Astrocyte (in vitro differentiated cells and primary cell): ENCODE measurements around the gene TAF7. TPM values are rescaled to one million over a fixed set of nuclear protein-coding genes. Genes with fewer than 3 reads are reported as not detected.

Experiments used
- DNase-seq: peaks from one replicate; pipeline ENCODE4 v3.0.0-alpha.2; 2010; ENCODE audit warnings: low read depth
- FAIRE-seq: peaks from 2 replicates; lab custom pipeline; 2011; peaks lifted over from hg19 to GRCh38; lab: Jason Lieb, UNC
- H2AFZ ChIP-seq: 2 replicates; pipeline ENCODE4 v1.6.0; 2012; ENCODE audit warnings: low read depth, low read length, inconsistent platforms
- H3K27ac ChIP-seq: 2 replicates; pipeline ENCODE4 v1.5.1; 2011; ENCODE audit warnings: low read depth, low read length, inconsistent platforms
- H3K27me3 ChIP-seq: 2 replicates; pipeline ENCODE4 v1.6.0; 2011; ENCODE audit warnings: low read length, inconsistent platforms; ENCODE audit not compliant: insufficient read depth
- H3K36me3 ChIP-seq: 2 replicates; pipeline ENCODE4 v1.5.1; 2011; ENCODE audit warnings: low read length, inconsistent platforms; ENCODE audit not compliant: insufficient read depth
- H3K4me1 ChIP-seq: 2 replicates; pipeline ENCODE4 v1.5.1; 2011; ENCODE audit warnings: low read length, inconsistent platforms; ENCODE audit not compliant: insufficient read depth
- H3K4me2 ChIP-seq: 2 replicates; pipeline ENCODE4 v1.6.0; 2012; ENCODE audit warnings: low read length, inconsistent platforms
- H3K4me3 ChIP-seq: 2 replicates; pipeline ENCODE4 v1.5.1; 2011; ENCODE audit warnings: low read depth, mild to moderate bottlenecking, low read length, inconsistent platforms; ENCODE audit not compliant: insufficient read depth
- H3K79me2 ChIP-seq: 2 replicates; pipeline ENCODE4 v1.6.0; 2012; ENCODE audit warnings: mild to moderate bottlenecking, low read length, inconsistent platforms; ENCODE audit not compliant: insufficient read depth
- H3K9ac ChIP-seq: 2 replicates; pipeline ENCODE4 v1.6.0; 2012; ENCODE audit warnings: mild to moderate bottlenecking, low read length, inconsistent platforms
- H3K9me3 ChIP-seq: 2 replicates; pipeline ENCODE4 v1.5.1; 2012; ENCODE audit warnings: low read depth, mild to moderate bottlenecking, low read length, inconsistent platforms; ENCODE audit not compliant: insufficient read depth
- H4K20me1 ChIP-seq: 2 replicates; pipeline ENCODE4 v1.6.0; 2012; ENCODE audit warnings: low read length, inconsistent platforms; ENCODE audit not compliant: insufficient read depth
- H3K27ac Mint-ChIP-seq: one replicate; pipeline ENCODE4 v1.8.0; 2021; ENCODE audit warnings: mild to moderate bottlenecking, mixed read lengths; ENCODE audit not compliant: unreplicated experiment
- H3K27me3 Mint-ChIP-seq: one replicate; pipeline ENCODE4 v1.8.0; 2021; ENCODE audit warnings: low read depth, mixed read lengths; ENCODE audit not compliant: unreplicated experiment
- H3K36me3 Mint-ChIP-seq: one replicate; pipeline ENCODE4 v1.8.0; 2021; ENCODE audit warnings: low read depth, mixed read lengths; ENCODE audit not compliant: unreplicated experiment
- H3K4me1 Mint-ChIP-seq: one replicate; pipeline ENCODE4 v1.8.0; 2021; ENCODE audit warnings: low read depth, mixed read lengths; ENCODE audit not compliant: unreplicated experiment
- H3K4me3 Mint-ChIP-seq: one replicate; pipeline ENCODE4 v1.8.0; 2021; ENCODE audit warnings: mild to moderate bottlenecking, moderate library complexity, mixed read lengths; ENCODE audit not compliant: unreplicated experiment
- H3K9me3 Mint-ChIP-seq: one replicate; pipeline ENCODE4 v1.8.0; 2021; ENCODE audit warnings: mild to moderate bottlenecking, mixed read lengths; ENCODE audit not compliant: unreplicated experiment
- EZH2 ChIP-seq: IDR thresholded peaks from 2 replicates; pipeline ENCODE4 v1.6.1; 2012; ENCODE audit warnings: mild to moderate bottlenecking, low read length, inconsistent platforms; ENCODE audit not compliant: insufficient read depth
- total RNA-seq: library from RNA; stranded (reverse); gene quantifications from 2 replicates; pipeline ENCODE4 v1.2.1, GENCODE V29; 2021
- TF ChIP-seq, protein P1 (sequence below): IDR thresholded peaks from 2 replicates; pipeline ENCODE4 v1.5.1; 2011; ENCODE audit warnings: low read depth, mild to moderate bottlenecking, inconsistent platforms, low read length, moderate library complexity; ENCODE audit not compliant: insufficient read depth

Gene TAF7
- total RNA-seq, 1 donor from 2014 or later = 102 TPM

DNA sequence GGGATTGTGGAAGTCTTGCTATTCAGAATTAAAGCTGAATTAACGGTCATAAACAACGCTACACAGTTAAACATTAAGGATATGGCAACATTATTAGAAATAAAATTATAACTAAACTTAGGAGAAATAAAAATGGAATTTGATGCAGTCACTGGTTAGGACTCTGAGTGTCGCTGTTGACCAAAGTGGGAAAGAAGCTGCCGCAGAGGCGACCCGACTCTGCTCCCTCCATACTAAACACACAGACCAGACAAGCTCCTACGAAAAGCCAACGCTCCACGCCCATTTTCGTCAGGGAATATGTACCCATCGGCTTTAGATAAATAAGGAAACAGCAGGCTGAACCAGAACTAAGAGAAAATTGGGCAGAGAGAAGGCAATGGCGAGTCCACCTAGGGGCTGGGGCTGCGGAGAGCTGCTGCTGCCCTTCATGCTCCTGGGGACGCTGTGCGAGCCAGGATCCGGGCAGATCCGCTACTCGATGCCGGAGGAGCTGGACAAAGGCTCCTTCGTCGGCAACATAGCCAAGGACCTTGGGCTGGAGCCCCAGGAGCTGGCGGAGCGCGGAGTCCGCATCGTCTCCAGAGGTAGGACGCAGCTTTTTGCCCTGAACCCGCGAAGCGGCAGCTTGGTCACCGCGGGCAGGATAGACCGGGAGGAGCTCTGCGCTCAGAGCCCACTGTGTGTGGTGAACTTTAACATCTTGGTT, 43.5 kb upstream of the TAF7 start, which contains the start of gene PCDHGA5:
Gene PCDHGA5, plus strand, starts transcription at position 211 of the 709 bp plus-strand sequence. Its CDS starts 169 bp downstream, at position 380.
- Histone ChIP-seq H3K4me1 (no peaks in the 10 kb centered on the region), H3K27ac (no peak within 1 kb of the TSS), H2AFZ (peak within 1 kb of the TSS; percentile 55), H3K9me3 (peaks cover 54% of the 10 kb centered on the region), H3K79me2 (no peaks in the 10 kb centered on the region), H3K4me3 (peak within 1 kb of the TSS; percentile 28), H3K36me3 (no peaks in the 10 kb centered on the region), H4K20me1 (no peaks in the 10 kb centered on the region), H3K4me2 (peak within 1 kb of the TSS; percentile 55), H3K9ac (no peak within 1 kb of the TSS), H3K27me3 (peaks cover 24% of the 10 kb centered on the region)
- FAIRE-seq = no peak
- H3K27ac Mint-ChIP-seq = no peak within 1 kb of the TSS
- DNase-seq = peak; percentile 4
- H3K36me3 Mint-ChIP-seq = peaks cover 13% of the 10 kb centered on the region
- no peak within 1 kb of the TSS for H3K4me3 Mint-ChIP-seq
- H3K4me1 Mint-ChIP-seq = no peaks in the 10 kb centered on the region
- peaks cover 29% of the 10 kb centered on the region for H3K9me3 Mint-ChIP-seq
- no peaks in the 10 kb centered on the region for H3K27me3 Mint-ChIP-seq
- TF ChIP-seq EZH2 = no peak
- TF ChIP-seq, protein P1, sequence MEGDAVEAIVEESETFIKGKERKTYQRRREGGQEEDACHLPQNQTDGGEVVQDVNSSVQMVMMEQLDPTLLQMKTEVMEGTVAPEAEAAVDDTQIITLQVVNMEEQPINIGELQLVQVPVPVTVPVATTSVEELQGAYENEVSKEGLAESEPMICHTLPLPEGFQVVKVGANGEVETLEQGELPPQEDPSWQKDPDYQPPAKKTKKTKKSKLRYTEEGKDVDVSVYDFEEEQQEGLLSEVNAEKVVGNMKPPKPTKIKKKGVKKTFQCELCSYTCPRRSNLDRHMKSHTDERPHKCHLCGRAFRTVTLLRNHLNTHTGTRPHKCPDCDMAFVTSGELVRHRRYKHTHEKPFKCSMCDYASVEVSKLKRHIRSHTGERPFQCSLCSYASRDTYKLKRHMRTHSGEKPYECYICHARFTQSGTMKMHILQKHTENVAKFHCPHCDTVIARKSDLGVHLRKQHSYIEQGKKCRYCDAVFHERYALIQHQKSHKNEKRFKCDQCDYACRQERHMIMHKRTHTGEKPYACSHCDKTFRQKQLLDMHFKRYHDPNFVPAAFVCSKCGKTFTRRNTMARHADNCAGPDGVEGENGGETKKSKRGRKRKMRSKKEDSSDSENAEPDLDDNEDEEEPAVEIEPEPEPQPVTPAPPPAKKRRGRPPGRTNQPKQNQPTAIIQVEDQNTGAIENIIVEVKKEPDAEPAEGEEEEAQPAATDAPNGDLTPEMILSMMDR = no peak

DNA sequence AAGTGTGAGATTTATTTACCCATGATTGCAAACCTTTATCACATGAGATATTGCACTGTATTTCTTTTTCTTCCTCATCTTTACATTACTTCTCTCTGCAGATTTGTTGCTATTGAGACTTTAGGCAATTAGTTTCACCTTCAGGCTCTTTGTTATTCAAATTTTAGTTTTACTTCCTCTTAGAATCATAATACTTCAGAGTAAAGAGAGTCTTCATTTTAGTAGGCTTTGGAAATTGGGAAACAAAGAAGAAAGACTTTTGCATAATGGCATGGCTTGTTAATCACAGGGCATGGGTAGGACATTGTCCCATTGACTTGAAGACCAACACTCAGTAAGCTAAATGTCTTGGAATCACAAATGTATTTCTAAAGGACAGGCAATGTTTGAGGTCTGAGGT, 42.1 kb upstream of the TAF7 start:
- FAIRE-seq (no peak), DNase-seq (no peak)
- peaks cover 54% of the 10 kb centered on the region for H3K9me3 ChIP-seq
- Mint-ChIP-seq H3K4me3 (no peak overlapping the region), H3K27ac (no peak overlapping the region), H3K36me3 (peaks cover 13% of the 10 kb centered on the region), H3K9me3 (peaks cover 29% of the 10 kb centered on the region), H3K4me1 (no peaks in the 10 kb centered on the region), H3K27me3 (no peaks in the 10 kb centered on the region)
- TF ChIP-seq, protein P1 = no peak
- no peak for TF ChIP-seq EZH2
- no peak overlapping the region for H2AFZ ChIP-seq
- H3K4me1 ChIP-seq = no peaks in the 10 kb centered on the region
- H3K79me2 ChIP-seq = no peaks in the 10 kb centered on the region
- H3K9ac ChIP-seq = no peak overlapping the region
- no peak overlapping the region for H3K4me3 ChIP-seq
- no peak overlapping the region for H3K27ac ChIP-seq
- H4K20me1 ChIP-seq = no peaks in the 10 kb centered on the region
- H3K27me3 ChIP-seq = peaks cover 24% of the 10 kb centered on the region
- no peak overlapping the region for H3K4me2 ChIP-seq
- H3K36me3 ChIP-seq = no peaks in the 10 kb centered on the region

DNA sequence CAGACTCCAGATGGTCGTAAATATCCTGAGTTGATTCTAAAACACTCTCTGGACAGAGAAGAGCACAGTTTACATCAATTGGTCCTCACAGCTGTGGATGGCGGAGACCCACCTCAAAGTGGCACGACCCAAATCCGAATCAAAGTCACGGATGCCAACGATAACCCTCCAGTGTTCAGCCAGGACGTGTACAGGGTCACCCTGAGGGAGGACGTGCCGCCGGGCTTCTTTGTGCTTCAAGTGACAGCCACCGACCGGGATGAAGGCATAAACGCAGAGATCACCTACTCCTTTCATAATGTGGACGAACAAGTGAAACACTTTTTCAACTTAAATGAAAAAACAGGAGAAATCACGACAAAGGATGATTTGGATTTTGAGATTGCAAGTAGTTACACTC, 40.1 kb upstream of the TAF7 start:
- DNase-seq (no peak), FAIRE-seq (no peak)
- no peaks in the 10 kb centered on the region for H3K79me2 ChIP-seq
- peak overlapping the region; percentile 55 for H3K4me2 ChIP-seq
- H3K9ac ChIP-seq = no peak overlapping the region
- H3K4me1 ChIP-seq = no peaks in the 10 kb centered on the region
- Mint-ChIP-seq H3K36me3 (peaks cover 18% of the 10 kb centered on the region), H3K4me3 (no peak overlapping the region), H3K9me3 (peaks cover 32% of the 10 kb centered on the region), H3K27ac (no peak overlapping the region), H3K27me3 (no peaks in the 10 kb centered on the region), H3K4me1 (no peaks in the 10 kb centered on the region)
- no peaks in the 10 kb centered on the region for H4K20me1 ChIP-seq
- no peak overlapping the region for H3K4me3 ChIP-seq
- H3K27ac ChIP-seq = no peak overlapping the region
- no peaks in the 10 kb centered on the region for H3K36me3 ChIP-seq
- no peak for TF ChIP-seq EZH2
- TF ChIP-seq, protein P1 = no peak
- peaks cover 60% of the 10 kb centered on the region for H3K9me3 ChIP-seq
- no peak overlapping the region for H2AFZ ChIP-seq
- peaks cover 24% of the 10 kb centered on the region for H3K27me3 ChIP-seq
